B cell (primary cell): Measurements from ENCODE around the gene ZBTB47. TPM values are rescaled to one million over a fixed set of nuclear protein-coding genes. Genes with fewer than 3 reads are reported as not detected.

ENCODE experiments used
- ATAC-seq: fragments of 200-7000 bp; cut with Tn5 transposase; one replicate; pipeline ENCODE4 v1.10.0; 2021; ENCODE audit warnings: low read depth, mild to moderate bottlenecking, moderate number of reproducible peaks, moderate library complexity
- CTCF ChIA-PET: fragments of 350-600 bp; sonication (Branson Sonifier 250); formaldehyde crosslinking; loops from one replicate; lab custom pipeline; 2021; ENCODE audit warnings: antibody characterized with exemption, inconsistent platforms; lab: Charles Lee
- POLR2A ChIA-PET: fragments of 350-600 bp; sonication (Branson Sonifier 250); formaldehyde crosslinking; loops from one replicate; lab custom pipeline; 2021; ENCODE audit warnings: antibody characterized with exemption; lab: Charles Lee
- DNase-seq: peaks from one replicate; pipeline ENCODE4 v3.0.0; 2013
- H2AFZ ChIP-seq: 2 replicates; pipeline ENCODE4 v1.6.1; 2012; ENCODE audit warnings: mild to moderate bottlenecking, low read depth, low read length; ENCODE audit not compliant: insufficient read depth, poor library complexity, severe bottlenecking
- H3K27ac ChIP-seq, 2 donors: 1 replicate in 1 of 2; 2 replicates in 1 of 2; pipeline ENCODE4 v1.5.1; 2012 to 2013; ENCODE audit warnings: low read length in 2 of 2, mild to moderate bottlenecking in 2 of 2, moderate library complexity in 1 of 2
- H3K27me3 ChIP-seq, 4 experiments: fragments of 200-600 bp in 1 of 4; sonication (generic) in 1 of 4; replicated peaks in 1 of 4; 1 replicate in 2 of 4; 2 replicates in 2 of 4; pipeline versions ENCODE4 v1.6.1 to v1.7.0; 2013 to 2016; ENCODE audit warnings: low read length in 3 of 4, mild to moderate bottlenecking in 2 of 4, mixed read lengths in 1 of 4, moderate library complexity in 1 of 4; ENCODE audit not compliant: insufficient read depth in 4 of 4, control insufficient read depth in 3 of 4; ENCODE audit errors: control extremely low read depth in 1 of 4
- H3K36me3 ChIP-seq, 2 experiments: replicated peaks in 1 of 2; 1 replicate in 1 of 2; 2 replicates in 1 of 2; pipeline versions ENCODE4 v1.6.1 to v1.7.1; 2013; ENCODE audit warnings: low read length in 1 of 2; ENCODE audit not compliant: insufficient read depth in 2 of 2, control insufficient read depth in 1 of 2; ENCODE audit errors: control extremely low read depth in 1 of 2, extremely low read depth in 1 of 2
- H3K4me1 ChIP-seq, 2 donors: fragments of 200-600 bp in 1 of 2; sonication (generic) in 1 of 2; 1 replicate in 1 of 2; 2 replicates in 1 of 2; pipeline versions ENCODE4 v1.5.1 to v1.6.1; 2013 to 2017; ENCODE audit warnings: low read length in 2 of 2; ENCODE audit not compliant: control insufficient read depth in 2 of 2, insufficient read depth in 2 of 2
- H3K4me2 ChIP-seq: replicated peaks from 2 replicates; pipeline ENCODE3; 2012; ENCODE audit warnings: mild to moderate bottlenecking, low read depth, low read length; ENCODE audit not compliant: poor library complexity, severe bottlenecking
- H3K4me3 ChIP-seq, 5 experiments: fragments of 200-600 bp in 1 of 5; sonication (generic) in 1 of 5; 1 replicate in 3 of 5; 2 replicates in 2 of 5; pipeline versions ENCODE4 v1.5.1 to v1.7.0; 2011 to 2016; ENCODE audit warnings: low read length in 4 of 5, mild to moderate bottlenecking in 4 of 5, low read depth in 2 of 5, control low read depth in 1 of 5, moderate library complexity in 1 of 5; ENCODE audit not compliant: insufficient read depth in 1 of 5; ENCODE audit errors: control extremely low read depth in 1 of 5, extremely low read depth in 1 of 5
- H3K79me2 ChIP-seq: fragments of 200-600 bp; sonication (generic); one replicate; pipeline ENCODE4 v1.6.0; 2016; ENCODE audit warnings: low read length; ENCODE audit not compliant: control insufficient read depth, insufficient read depth
- H3K9ac ChIP-seq: fragments of 200-600 bp; sonication (generic); 2 replicates; pipeline ENCODE4 v1.6.1; 2017; ENCODE audit warnings: mild to moderate bottlenecking, low read length, moderate library complexity
- H3K9me3 ChIP-seq, 3 donors: one replicate each; pipeline versions ENCODE4 v1.6.1 to v1.7.1; 2013; ENCODE audit warnings: low read length in 2 of 3; ENCODE audit not compliant: control insufficient read depth in 2 of 3, insufficient read depth in 1 of 3; ENCODE audit errors: control extremely low read depth in 1 of 3
- H4K20me1 ChIP-seq: 2 replicates; pipeline ENCODE4 v1.6.0; 2012; ENCODE audit warnings: mild to moderate bottlenecking, low read length; ENCODE audit not compliant: insufficient read depth, control insufficient read depth, poor library complexity, severe bottlenecking
- H3K27ac Mint-ChIP-seq: one replicate; pipeline ENCODE4 v1.8.0; 2021; ENCODE audit warnings: mixed read lengths
- H3K27me3 Mint-ChIP-seq: one replicate; pipeline ENCODE4 v1.8.0; 2021; ENCODE audit warnings: mixed read lengths
- H3K4me1 Mint-ChIP-seq: one replicate; pipeline ENCODE4 v1.8.0; 2021; ENCODE audit warnings: mixed read lengths
- H3K4me3 Mint-ChIP-seq: one replicate; pipeline ENCODE4 v1.8.0; 2021; ENCODE audit warnings: mixed read lengths
- H3K9me3 Mint-ChIP-seq: one replicate; pipeline ENCODE4 v1.8.0; 2022; ENCODE audit warnings: mixed read lengths; ENCODE audit not compliant: insufficient read depth
- EZH2 ChIP-seq: IDR thresholded peaks from 2 replicates; pipeline ENCODE4 v1.6.1; 2012; ENCODE audit warnings: borderline replicate concordance, low read depth, mild to moderate bottlenecking, moderate library complexity, low read length; ENCODE audit not compliant: insufficient read depth, poor library complexity, severe bottlenecking
- WGBS: methylation state at CpG from one replicate; pipeline ENCODE4 v1.1.5; 2013; ENCODE audit warnings: missing lambda C conversion rate; ENCODE audit not compliant: insufficient coverage; 5-methylcytosine and 5-hydroxymethylcytosine counted together
- intact Hi-C: fragments of 100-400 bp; cut with micrococcal nuclease; formaldehyde crosslinking; loops from one replicate; pipeline ENCODE4 v1.10.0; 2022
- polyA plus RNA-seq: library from polyadenylated mRNA; depleted of rRNA; stranded (reverse); fragments of >200 nt; gene quantifications from 2 replicates; pipeline ENCODE4 v1.2.3, GENCODE V29; 2012
- total RNA-seq, 2 donors: library from RNA; stranded (reverse); fragments of 120-200 nt in 1 of 2; gene quantifications; 1 replicate in 1 of 2; 2 replicates in 1 of 2; pipeline versions ENCODE4 v1.2.3 to v1.2.4, GENCODE V29; 2013 to 2022
- TF ChIP-seq, protein P1 (sequence below): fragments of 200-600 bp; IDR thresholded peaks from one replicate; pipeline ENCODE4 v1.8.0; 2022; ENCODE audit warnings: antibody characterized with exemption, mild to moderate bottlenecking

The ZBTB47 gene
- total and polyA plus RNA-seq, 2 donors (not counting 1 experiment from before 2014, with no cell fraction given), result 0.34 to 1.6 TPM

- Histone ChIP-seq H3K27ac (no peak overlapping the region), H3K79me2 (no peaks in the 10 kb centered on the region), H3K9ac (no peak overlapping the region), H2AFZ (no peak overlapping the region), H3K36me3 (no peaks in the 10 kb centered on the region), H3K4me1 (peaks cover 13 to 22% of the 10 kb centered on the region in 2 donors), H3K4me2 (no peak overlapping the region), H3K27me3 (no peaks in the 10 kb centered on the region), H3K9me3 (peaks cover 0 to 8% (median 1%) of the 10 kb centered on the region in 3 donors), H4K20me1 (no peaks in the 10 kb centered on the region), H3K4me3 (no peak overlapping the region)
- CTCF ChIA-PET, result no interaction called here
- intact Hi-C loops, result no loop called here
- TF ChIP-seq, protein P1, sequence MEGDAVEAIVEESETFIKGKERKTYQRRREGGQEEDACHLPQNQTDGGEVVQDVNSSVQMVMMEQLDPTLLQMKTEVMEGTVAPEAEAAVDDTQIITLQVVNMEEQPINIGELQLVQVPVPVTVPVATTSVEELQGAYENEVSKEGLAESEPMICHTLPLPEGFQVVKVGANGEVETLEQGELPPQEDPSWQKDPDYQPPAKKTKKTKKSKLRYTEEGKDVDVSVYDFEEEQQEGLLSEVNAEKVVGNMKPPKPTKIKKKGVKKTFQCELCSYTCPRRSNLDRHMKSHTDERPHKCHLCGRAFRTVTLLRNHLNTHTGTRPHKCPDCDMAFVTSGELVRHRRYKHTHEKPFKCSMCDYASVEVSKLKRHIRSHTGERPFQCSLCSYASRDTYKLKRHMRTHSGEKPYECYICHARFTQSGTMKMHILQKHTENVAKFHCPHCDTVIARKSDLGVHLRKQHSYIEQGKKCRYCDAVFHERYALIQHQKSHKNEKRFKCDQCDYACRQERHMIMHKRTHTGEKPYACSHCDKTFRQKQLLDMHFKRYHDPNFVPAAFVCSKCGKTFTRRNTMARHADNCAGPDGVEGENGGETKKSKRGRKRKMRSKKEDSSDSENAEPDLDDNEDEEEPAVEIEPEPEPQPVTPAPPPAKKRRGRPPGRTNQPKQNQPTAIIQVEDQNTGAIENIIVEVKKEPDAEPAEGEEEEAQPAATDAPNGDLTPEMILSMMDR, result no peak
- no peak for TF ChIP-seq EZH2
- DNase-seq (no peak), ATAC-seq (no peak)
- WGBS, result 87% methylated on average over 6 of the region's 7 CpGs
- H3K9me3 Mint-ChIP-seq, result no peaks in the 10 kb centered on the region
- no peak overlapping the region for H3K4me3 Mint-ChIP-seq
- H3K4me1 Mint-ChIP-seq, result peaks cover 13% of the 10 kb centered on the region
- POLR2A ChIA-PET, result no interaction called here
- H3K27ac Mint-ChIP-seq, result no peak overlapping the region
- no peaks in the 10 kb centered on the region for H3K27me3 Mint-ChIP-seq
Observed at GRCh38 chr3:42667096-42667522, 13.6 kb downstream of the ZBTB47 start.

DNA sequence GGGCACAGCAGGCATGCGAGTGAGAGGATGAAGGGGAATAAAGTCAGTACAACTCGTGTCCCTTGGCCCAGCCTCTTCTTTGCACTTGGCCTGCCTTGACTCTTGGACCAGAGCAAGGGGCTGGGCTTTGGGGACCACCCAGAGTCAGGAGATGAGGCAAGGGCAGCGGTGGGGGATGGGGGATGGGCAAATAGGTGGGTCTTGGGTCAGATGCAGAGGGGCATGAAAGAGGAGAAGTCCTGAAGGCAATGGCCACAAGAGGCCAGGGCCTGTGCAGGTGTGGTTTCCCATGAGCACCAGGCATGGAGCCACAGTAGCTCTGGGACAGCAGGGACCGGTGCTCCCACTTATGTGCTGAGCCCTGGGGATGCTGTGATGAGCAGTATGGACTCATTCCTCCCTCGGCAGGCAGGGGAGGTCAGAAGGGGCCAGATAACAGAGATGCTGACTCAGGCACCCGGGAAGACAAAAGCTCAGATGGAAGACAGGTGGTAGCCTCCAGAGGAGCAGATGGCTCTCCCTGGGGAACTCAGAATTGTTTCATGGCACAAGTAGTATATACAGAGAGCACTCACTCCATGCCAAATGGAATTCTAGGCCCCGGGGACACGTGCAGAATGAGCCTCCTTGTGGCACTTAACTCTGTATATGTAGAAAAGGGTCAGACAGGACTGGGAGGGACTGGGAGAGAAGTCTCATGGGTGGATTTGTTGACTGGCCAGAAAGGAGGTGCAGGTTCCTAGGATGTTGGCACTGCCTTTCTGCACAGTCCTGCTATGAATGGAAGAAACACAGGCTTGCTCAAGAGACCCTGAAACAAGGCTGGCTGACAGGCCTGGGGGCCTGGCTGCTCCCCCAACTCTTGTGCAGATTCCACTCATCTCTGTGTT, 14.3 kb downstream of the ZBTB47 start:
- Histone ChIP-seq H3K27me3 (no peaks in the 10 kb centered on the region), H3K79me2 (no peaks in the 10 kb centered on the region), H4K20me1 (no peaks in the 10 kb centered on the region), H3K9ac (no peak overlapping the region), H3K4me2 (no peak overlapping the region), H3K4me1 (peaks cover 13 to 21% of the 10 kb centered on the region in 2 donors), H3K27ac (no peak overlapping the region), H3K4me3 (no peak overlapping the region), H3K9me3 (peaks cover 0 to 8% (median 1%) of the 10 kb centered on the region in 3 donors), H3K36me3 (no peaks in the 10 kb centered on the region), H2AFZ (no peak overlapping the region)
- CTCF ChIA-PET, result no interaction called here
- no peak for TF ChIP-seq EZH2
- TF ChIP-seq, protein P1, result no peak
- Mint-ChIP-seq H3K27ac (no peak overlapping the region), H3K4me1 (peaks cover 13% of the 10 kb centered on the region), H3K4me3 (no peak overlapping the region), H3K27me3 (no peaks in the 10 kb centered on the region), H3K9me3 (no peaks in the 10 kb centered on the region)
- POLR2A ChIA-PET, result no interaction called here
- intact Hi-C loops, result no loop called here
- DNase-seq (no peak), ATAC-seq (no peak)
- WGBS, result 84% methylated on average over 6 of the region's 8 CpGs
